Mucosa of descending colon (tissue), 3 donors: Measurements from ENCODE around the gene PUS3. TPM values are rescaled to one million over a fixed set of nuclear protein-coding genes. Genes with fewer than 3 reads are reported as not detected.

Experiments used
- ATAC-seq: fragments of 200-7000 bp; cut with Tn5 transposase; one replicate; pipeline ENCODE4 v1.9.1; 2020; ENCODE audit warnings: mild to moderate bottlenecking, moderate library complexity
- DNase-seq, 3 donors: peaks; one replicate each; pipeline ENCODE4 v3.0.0-alpha.2; 2020
- H3K36me3 ChIP-seq: fragments of 200-600 bp; one replicate; pipeline ENCODE4 v1.8.0; 2021; ENCODE audit warnings: low read depth, mild to moderate bottlenecking
- H3K4me1 ChIP-seq: fragments of 200-600 bp; one replicate; pipeline ENCODE4 v1.8.0; 2021; ENCODE audit warnings: low read depth, mild to moderate bottlenecking
- H3K4me3 ChIP-seq: fragments of 200-600 bp; one replicate; pipeline ENCODE4 v1.8.0; 2021; ENCODE audit warnings: mild to moderate bottlenecking
- H3K9me3 ChIP-seq: fragments of 200-600 bp; one replicate; pipeline ENCODE4 v1.8.0; 2021; ENCODE audit warnings: mild to moderate bottlenecking
- intact Hi-C, 2 donors: fragments of 100-400 bp; cut with DNase I in 1 of 2; cut with micrococcal nuclease in 1 of 2; formaldehyde crosslinking; loops; one replicate each; pipeline versions ENCODE4 v1.11.0 to v1.11.1; 2022; cut with DNase I, micrococcal nuclease
- total RNA-seq, 3 donors: library from RNA; stranded (reverse); fragmentation: NEBNext Ultra II Directional in 2 of 3; extraction: Animal tissue kit (Norgen Biotek cat#: 25700) in 2 of 3; gene quantifications; one replicate each; pipeline versions ENCODE4 v1.2.1 to v1.2.4, GENCODE V29; 2021 to 2023
- TF ChIP-seq, protein P1 (sequence below): fragments of 200-600 bp; IDR thresholded peaks from one replicate; pipeline ENCODE4 v1.8.0; 2022; ENCODE audit warnings: antibody characterized with exemption, mild to moderate bottlenecking
- donor health status: DM: no; HTN: no; CAD: no; lungs with moderate emphysema.
- donor health status: DM: no; HTN: no; CAD: no.
- donor health status: DM: no; HTN: yes; CAD: no.

PUS3 gene
- total RNA-seq, 3 donors from 2014 or later = 5.4 to 13.0 (median 7.6) TPM

DNA sequence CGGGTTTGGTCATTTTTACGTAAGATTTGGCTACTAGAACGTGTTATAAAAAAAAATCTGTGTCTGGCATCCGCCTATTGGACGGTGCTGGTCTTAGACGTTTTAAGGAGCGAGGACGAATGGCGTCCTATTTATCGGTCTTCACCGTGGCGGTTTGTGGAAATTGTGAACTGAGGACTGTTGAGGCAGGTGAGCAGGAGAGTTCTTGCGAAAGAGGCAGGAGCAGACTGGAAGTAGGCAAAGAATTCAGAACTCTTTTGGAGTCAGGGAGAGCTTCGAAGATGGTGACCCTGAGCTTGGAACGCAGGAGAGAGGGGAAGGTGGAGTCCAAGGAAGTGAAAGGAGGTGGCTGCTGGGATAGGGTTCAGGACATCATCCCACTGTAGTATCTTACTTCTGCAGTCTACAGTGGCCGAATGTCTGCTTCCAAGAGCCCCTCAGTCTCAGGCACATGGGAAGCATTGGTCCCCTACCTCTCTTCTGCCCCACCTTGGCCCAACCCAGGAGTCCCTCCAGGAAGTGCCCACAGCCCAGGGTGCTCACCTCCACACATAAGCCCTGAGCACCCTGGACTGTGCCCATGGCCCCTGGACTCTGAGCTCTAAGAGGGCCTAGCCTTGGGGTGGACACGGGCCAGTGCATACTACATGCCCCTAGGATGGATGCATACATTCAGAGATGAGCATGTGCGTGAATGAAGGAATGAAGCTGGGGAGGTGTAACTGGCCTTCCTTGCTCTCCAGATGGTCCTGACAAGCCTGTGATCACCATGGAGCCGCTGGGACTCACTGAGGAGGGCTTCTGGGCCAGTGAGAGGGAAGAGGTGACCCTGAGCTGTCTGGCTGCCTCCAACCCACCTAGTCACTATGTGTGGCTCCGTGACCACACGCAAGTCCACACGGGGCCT, 46.5 kb upstream of the PUS3 start:
- Histone ChIP-seq H3K9me3 (no peaks in the 10 kb centered on the region), H3K4me1 (no peaks in the 10 kb centered on the region), H3K4me3 (no peak overlapping the region), H3K36me3 (no peaks in the 10 kb centered on the region)
- intact Hi-C loops = no loop called here
- ATAC-seq (no peak), DNase-seq (no peak)
- TF ChIP-seq, protein P1, sequence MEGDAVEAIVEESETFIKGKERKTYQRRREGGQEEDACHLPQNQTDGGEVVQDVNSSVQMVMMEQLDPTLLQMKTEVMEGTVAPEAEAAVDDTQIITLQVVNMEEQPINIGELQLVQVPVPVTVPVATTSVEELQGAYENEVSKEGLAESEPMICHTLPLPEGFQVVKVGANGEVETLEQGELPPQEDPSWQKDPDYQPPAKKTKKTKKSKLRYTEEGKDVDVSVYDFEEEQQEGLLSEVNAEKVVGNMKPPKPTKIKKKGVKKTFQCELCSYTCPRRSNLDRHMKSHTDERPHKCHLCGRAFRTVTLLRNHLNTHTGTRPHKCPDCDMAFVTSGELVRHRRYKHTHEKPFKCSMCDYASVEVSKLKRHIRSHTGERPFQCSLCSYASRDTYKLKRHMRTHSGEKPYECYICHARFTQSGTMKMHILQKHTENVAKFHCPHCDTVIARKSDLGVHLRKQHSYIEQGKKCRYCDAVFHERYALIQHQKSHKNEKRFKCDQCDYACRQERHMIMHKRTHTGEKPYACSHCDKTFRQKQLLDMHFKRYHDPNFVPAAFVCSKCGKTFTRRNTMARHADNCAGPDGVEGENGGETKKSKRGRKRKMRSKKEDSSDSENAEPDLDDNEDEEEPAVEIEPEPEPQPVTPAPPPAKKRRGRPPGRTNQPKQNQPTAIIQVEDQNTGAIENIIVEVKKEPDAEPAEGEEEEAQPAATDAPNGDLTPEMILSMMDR = no peak

DNA sequence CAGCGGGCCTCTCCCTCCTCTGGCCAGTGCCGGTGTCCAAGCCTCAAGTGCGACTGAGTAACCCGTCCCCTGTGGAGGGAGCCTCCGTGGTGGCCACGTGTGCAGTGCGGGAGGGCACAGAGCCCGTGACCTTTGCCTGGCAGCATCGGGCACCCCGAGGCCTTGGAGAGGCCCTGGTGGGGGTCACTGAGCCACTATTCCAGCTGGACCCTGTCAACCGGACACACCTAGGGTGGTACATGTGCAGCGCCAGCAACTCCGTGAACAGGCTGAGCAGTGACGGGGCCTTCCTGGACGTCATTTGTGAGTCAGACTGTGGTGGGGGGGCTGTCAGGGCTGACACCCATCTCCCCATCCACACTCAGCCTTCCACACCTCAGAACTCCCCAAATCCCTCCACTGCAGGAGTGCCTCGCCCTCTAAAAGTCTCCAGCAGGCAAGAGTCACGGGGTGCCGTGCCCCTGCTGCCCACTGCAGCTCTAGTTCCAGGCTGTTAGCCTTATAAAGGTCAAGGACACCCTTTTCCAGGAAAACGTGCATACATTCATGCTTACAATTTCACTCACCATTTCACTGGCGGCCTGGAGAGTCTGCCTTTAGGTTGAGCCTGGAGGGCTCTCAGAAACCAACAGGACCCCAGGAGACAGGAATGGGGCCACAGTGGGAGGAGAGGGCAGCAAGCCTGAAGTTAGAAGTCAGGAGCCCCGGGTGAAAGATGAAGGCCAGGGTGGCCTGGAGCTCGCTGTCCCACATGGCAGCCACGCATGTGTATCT, 45.5 kb upstream of the PUS3 start:
- no peak for DNase-seq
- TF ChIP-seq, protein P1 = no peak
- Histone ChIP-seq H3K9me3 (no peaks in the 10 kb centered on the region), H3K4me1 (no peaks in the 10 kb centered on the region), H3K36me3 (no peaks in the 10 kb centered on the region), H3K4me3 (no peak overlapping the region)
- intact Hi-C loops = no loop called here
- ATAC-seq = no peak

DNA sequence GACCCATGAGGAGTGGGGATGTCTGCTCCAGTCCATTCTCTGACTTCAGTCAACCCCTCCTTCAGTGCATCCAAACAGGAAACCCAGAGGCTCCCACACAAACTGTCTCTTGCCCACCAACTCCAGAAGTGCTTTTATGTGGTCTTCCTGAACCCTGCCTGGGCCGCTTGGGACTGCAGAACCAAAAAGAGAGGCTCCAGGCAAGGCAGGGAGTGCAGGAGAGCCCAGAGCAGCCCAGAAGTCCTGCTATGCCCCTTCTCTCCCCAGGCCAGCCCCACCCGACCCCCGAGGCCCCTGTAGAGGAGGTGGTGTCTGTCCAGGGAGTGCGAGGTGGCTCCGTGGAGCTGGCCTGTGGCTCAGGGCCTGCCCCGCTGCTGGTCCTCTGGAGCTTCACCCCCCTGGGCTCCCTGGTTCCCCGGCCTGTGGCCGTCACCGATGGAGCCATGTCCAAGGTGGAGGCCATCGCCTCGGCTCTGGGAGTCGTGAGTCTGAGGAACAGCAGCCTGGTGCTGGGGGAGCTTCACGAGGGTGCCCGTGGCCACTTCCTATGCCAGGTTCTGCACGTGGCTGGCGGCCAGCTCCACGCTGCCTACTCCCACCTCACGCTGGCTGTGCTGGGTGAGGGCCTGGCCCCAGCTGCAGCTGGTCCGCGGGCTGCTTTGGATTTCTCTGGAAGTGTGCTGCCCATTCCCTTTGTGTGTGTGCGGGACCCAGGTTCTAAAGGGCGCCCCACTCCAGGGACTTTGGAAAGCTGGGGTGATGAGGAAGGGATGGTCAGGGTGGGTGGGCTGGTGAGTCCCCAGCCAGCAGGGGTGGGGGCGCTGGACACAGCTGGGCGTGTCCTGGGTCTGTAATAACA, 44.6 kb upstream of the PUS3 start:
- no peak for DNase-seq
- Histone ChIP-seq H3K4me3 (no peak overlapping the region), H3K36me3 (no peaks in the 10 kb centered on the region), H3K9me3 (no peaks in the 10 kb centered on the region), H3K4me1 (no peaks in the 10 kb centered on the region)
- ATAC-seq = no peak
- intact Hi-C loops = no loop called here
- TF ChIP-seq, protein P1 = no peak

DNA sequence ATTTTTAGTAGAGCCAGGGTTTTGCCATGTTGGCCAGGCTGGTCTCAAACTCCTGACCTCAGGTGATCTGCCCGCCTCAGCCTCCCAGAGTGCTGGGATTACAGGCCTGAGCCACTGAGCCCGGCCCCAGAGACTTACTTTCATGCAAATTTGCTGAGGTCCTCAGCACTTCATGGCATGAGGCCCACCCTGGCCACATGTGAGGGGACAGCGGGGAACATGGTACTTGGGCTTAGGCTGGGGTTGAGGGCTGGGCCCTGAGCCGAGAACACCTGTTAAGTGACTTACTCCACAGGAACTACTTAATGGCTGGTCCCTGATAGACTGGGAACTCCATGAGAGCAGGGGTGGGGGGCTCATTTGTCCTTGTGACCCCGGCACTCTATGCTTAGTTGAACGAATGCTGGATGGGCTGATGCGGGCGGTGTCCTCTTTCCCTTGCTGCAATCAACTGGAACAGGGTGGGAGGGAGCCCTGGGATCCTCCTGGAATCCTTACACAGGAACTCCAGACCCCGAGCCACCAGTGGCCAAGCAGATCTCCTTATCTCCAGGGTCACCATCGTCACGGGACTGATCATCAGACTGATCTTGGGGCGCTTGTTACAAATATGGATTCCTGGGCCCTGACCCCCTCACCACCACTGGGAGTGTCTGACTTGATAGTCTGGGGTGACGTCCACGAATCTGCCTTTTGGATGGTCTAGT, 43.9 kb upstream of the PUS3 start:
- Histone ChIP-seq H3K4me1 (no peaks in the 10 kb centered on the region), H3K36me3 (no peaks in the 10 kb centered on the region), H3K4me3 (no peak overlapping the region), H3K9me3 (no peaks in the 10 kb centered on the region)
- ATAC-seq = no peak
- intact Hi-C loops = no loop called here
- no peak for DNase-seq
- TF ChIP-seq, protein P1 = no peak
